Parathyroid adenoma (tissue), 2 donors: ENCODE results near the gene NOM1.
"Not testable (repeated sequence)": the region's sequence is repeated elsewhere in the genome, so short reads cannot be mapped to it uniquely, and the experiment has no call there.

ENCODE experiments used
- H2AFZ ChIP-seq: fragments of 300-600 bp; sonication (generic); one replicate; pipeline ENCODE4 v1.7.0; 2017; ENCODE audit warnings: antibody characterized with exemption, mild to moderate bottlenecking
- H3K27ac ChIP-seq: fragments of 300-600 bp; sonication (generic); one replicate; pipeline ENCODE4 v1.7.0; 2017
- H3K27me3 ChIP-seq: fragments of 300-600 bp; sonication (generic); one replicate; pipeline ENCODE4 v1.7.0; 2017; ENCODE audit warnings: low read length; ENCODE audit not compliant: control insufficient read depth, insufficient read depth
- H3K36me3 ChIP-seq: fragments of 300-600 bp; sonication (generic); one replicate; pipeline ENCODE4 v1.7.0; 2017; ENCODE audit warnings: low read length; ENCODE audit not compliant: control insufficient read depth, insufficient read depth
- H3K4me1 ChIP-seq: fragments of 300-600 bp; sonication (generic); one replicate; pipeline ENCODE4 v1.7.0; 2017; ENCODE audit warnings: control low read depth
- H3K4me2 ChIP-seq: fragments of 300-600 bp; sonication (generic); one replicate; pipeline ENCODE4 v1.7.0; 2017; ENCODE audit warnings: low read length
- H3K4me3 ChIP-seq: fragments of 300-600 bp; sonication (generic); one replicate; pipeline ENCODE4 v1.7.0; 2017; ENCODE audit warnings: low read depth, low read length
- H3K79me2 ChIP-seq: fragments of 300-600 bp; sonication (generic); one replicate; pipeline ENCODE4 v1.7.0; 2017; ENCODE audit warnings: control low read depth
- H3K9ac ChIP-seq: fragments of 300-600 bp; sonication (generic); one replicate; pipeline ENCODE4 v1.7.0; 2017; ENCODE audit warnings: mild to moderate bottlenecking
- H3K9me3 ChIP-seq: fragments of 300-600 bp; sonication (generic); one replicate; pipeline ENCODE4 v1.7.0; 2017; ENCODE audit warnings: low read length; ENCODE audit not compliant: control insufficient read depth
- TF ChIP-seq, protein P1 (sequence below): fragments of 300-600 bp; sonication (generic); IDR thresholded peaks from one replicate; pipeline ENCODE4 v1.7.0; 2017; ENCODE audit warnings: antibody characterized with exemption, mild to moderate bottlenecking
- donor health status: primary hyperparathyroidism.

Gene NOM1

DNA sequence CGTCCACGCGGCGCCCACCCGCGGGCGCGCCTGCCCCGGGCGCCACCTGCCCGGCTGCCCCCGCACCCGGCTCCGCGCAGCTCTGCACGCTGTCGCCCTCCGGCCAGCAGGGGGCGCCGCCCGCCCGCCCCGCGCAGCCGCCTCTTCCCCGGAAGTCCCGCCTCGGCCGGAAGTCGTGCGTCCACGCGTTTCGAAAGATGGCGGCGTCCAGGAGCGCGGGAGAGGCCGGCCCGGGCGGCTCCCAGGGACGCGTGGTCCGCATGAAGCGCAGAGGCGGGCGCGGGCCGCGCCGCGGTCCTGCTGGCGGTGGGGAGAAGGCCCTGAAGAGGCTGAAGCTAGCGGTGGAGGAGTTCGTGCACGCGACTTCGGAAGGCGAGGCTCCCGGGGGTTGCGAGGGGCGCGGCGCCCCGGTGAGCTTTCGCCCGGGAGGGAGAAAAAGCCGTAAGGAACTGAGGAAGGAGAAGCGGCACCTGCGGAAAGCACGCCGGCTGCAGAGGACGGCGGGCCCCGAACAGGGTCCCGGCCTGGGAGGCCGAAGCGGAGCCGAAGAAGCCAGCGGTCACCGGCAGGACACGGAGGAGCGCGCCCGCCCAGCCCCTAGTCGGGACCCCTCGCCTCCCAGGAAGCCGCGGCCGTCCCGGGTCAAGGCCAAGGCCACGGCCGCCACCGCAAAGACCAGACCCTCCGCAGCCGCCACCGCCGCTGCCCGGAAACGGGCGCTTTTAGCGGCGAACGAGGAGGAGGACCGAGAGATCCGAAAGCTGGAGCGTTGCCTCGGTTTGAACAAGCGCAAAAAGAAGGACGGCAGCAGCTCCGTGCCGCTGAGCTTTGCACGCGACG lies at the start of gene NOM1:
TSS of gene NOM1 (plus strand) at position 172 of the 840 bp plus-strand sequence. CDS start at position 198, 26 bp downstream.
- peak within 1 kb of the TSS; percentile 34 for H3K27ac ChIP-seq
- TF ChIP-seq, protein P1, sequence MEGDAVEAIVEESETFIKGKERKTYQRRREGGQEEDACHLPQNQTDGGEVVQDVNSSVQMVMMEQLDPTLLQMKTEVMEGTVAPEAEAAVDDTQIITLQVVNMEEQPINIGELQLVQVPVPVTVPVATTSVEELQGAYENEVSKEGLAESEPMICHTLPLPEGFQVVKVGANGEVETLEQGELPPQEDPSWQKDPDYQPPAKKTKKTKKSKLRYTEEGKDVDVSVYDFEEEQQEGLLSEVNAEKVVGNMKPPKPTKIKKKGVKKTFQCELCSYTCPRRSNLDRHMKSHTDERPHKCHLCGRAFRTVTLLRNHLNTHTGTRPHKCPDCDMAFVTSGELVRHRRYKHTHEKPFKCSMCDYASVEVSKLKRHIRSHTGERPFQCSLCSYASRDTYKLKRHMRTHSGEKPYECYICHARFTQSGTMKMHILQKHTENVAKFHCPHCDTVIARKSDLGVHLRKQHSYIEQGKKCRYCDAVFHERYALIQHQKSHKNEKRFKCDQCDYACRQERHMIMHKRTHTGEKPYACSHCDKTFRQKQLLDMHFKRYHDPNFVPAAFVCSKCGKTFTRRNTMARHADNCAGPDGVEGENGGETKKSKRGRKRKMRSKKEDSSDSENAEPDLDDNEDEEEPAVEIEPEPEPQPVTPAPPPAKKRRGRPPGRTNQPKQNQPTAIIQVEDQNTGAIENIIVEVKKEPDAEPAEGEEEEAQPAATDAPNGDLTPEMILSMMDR: peak; percentile 72
- H3K4me2 ChIP-seq: peak within 1 kb of the TSS; percentile 84
- peak within 1 kb of the TSS; percentile 89 for H3K4me3 ChIP-seq
- H3K79me2 ChIP-seq: peaks cover 22% of the 10 kb centered on the region
- no peaks in the 10 kb centered on the region for H3K9me3 ChIP-seq
- H3K27me3 ChIP-seq: no peaks in the 10 kb centered on the region
- peak within 1 kb of the TSS; percentile 98 for H2AFZ ChIP-seq
- no peaks in the 10 kb centered on the region for H3K36me3 ChIP-seq
- H3K9ac ChIP-seq: peak within 1 kb of the TSS; percentile 67
- H3K4me1 ChIP-seq: peaks cover 7% of the 10 kb centered on the region

DNA sequence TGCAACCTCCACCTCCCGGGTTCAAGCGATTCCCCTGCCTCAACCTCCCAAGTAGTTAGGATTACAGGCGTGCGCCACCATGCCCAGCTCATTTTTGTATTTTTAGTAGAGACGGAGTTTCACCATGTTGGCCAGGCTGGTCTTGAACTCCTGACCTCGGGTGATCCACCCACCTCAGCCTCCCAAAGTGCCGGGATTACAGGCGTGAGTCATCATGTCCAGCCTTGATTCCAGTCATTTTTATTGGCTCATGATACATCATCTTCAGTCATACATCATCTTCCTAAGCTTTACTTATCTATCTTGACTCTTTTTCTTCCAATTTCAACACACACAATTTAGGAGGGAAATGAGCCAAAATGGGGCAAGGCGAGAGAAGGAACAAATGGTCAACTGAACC lies 49.4 kb upstream of the NOM1 start:
- H3K27ac ChIP-seq, H3K36me3 ChIP-seq, H3K4me1 ChIP-seq, H3K27me3 ChIP-seq, H3K4me2 ChIP-seq, H3K4me3 ChIP-seq, H2AFZ ChIP-seq, H3K9ac ChIP-seq, H3K79me2 ChIP-seq, H3K9me3 ChIP-seq: not testable (repeated sequence)

GRCh38 chr7:156903232-156903909 lies 46.1 kb upstream of the NOM1 start:
- Histone ChIP-seq H3K9ac (no peak overlapping the region), H3K36me3 (no peaks in the 10 kb centered on the region), H3K4me3 (no peak overlapping the region), H3K9me3 (no peaks in the 10 kb centered on the region), H2AFZ (no peak overlapping the region), H3K79me2 (no peaks in the 10 kb centered on the region), H3K4me2 (no peak overlapping the region), H3K27me3 (no peaks in the 10 kb centered on the region), H3K4me1 (no peaks in the 10 kb centered on the region), H3K27ac (no peak overlapping the region)
- TF ChIP-seq, protein P1: no peak

DNA sequence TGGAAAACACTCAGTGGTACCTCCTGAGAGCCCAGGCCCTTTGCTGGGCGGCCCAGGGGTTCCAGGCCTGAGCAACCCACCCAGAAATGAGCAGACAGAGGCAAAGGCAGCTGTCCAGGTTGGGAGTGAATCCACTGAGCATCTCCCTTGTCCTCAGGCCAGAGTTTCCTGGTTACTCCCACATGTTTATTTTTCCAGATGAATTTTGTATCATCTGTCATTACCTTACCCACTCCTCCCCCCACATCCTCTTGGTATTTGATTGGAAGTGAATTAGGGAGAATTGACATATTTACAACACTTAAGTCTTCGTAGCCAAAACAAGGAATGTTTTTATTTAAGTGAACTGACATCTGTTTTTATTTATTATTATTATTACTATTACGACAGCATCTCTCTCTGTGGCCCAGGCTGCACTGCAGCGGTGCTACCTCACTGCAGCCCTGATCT lies 43.3 kb upstream of the NOM1 start:
- Histone ChIP-seq H3K9ac (no peak overlapping the region), H3K36me3 (no peaks in the 10 kb centered on the region), H3K27me3 (no peaks in the 10 kb centered on the region), H3K27ac (no peak overlapping the region), H3K4me2 (no peak overlapping the region), H3K9me3 (no peaks in the 10 kb centered on the region), H3K4me1 (peaks cover 5% of the 10 kb centered on the region), H3K4me3 (no peak overlapping the region), H2AFZ (no peak overlapping the region), H3K79me2 (no peaks in the 10 kb centered on the region)
- TF ChIP-seq, protein P1: no peak

DNA sequence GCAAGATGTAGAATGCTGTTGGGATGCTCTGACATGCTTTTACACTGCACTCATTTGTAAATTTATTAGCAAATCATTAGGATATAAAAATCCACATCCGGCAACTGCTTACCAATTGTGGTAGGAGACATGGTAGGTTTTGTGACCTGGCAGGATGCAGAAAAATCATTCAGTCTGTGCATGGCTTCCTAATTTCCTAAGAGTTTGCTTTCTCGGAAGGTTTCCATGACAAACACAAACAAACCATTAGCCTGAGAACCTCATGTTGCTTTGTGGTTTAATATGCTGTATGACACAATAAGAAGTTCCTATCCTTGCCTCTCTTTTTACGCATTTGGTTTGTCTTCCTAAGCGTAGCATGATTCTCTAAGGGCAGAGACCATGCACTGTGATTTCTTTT lies 41.9 kb upstream of the NOM1 start:
- no peak overlapping the region for H2AFZ ChIP-seq

DNA sequence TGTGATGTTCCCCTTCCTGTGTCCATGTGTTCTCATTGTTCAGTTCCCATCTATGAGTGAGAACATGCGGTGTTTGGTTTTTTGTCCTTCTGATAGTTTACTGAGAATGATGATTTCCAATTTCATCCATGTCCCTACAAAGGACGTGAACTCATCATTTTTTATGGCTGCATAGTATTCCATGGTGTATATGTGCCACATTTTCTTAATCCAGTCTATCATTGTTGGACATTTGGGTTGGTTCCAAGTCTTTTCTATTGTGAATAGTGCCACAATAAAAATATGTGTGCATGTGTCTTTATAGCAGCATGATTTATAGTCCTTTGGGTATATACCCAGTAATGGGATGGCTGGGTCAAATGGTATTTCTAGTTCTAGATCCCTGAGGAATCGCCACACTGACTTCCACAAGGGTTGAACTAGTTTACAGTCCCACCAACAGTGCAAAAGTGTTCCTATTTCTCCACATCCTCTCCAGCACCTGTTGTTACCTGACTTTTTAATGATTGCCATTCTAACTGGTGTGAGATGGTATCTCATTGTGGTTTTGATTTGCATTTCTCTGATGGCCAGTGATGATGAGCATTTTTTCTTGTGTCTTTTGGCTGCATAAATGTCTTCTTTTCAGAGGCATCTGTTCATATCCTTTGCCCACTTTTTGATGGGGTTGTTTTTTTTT lies 39.8 kb upstream of the NOM1 start:
- not testable (repeated sequence) for H3K79me2 ChIP-seq, H3K36me3 ChIP-seq, H3K4me2 ChIP-seq, H2AFZ ChIP-seq, H3K4me3 ChIP-seq, H3K9me3 ChIP-seq, H3K9ac ChIP-seq, H3K27me3 ChIP-seq, H3K4me1 ChIP-seq, H3K27ac ChIP-seq

More for the DNA sequence above, 41.9 kb upstream of the NOM1 start:
- Histone ChIP-seq H3K4me3 (no peak overlapping the region), H3K9me3 (no peaks in the 10 kb centered on the region), H3K27me3 (no peaks in the 10 kb centered on the region), H3K4me1 (peaks cover 5% of the 10 kb centered on the region), H3K9ac (no peak overlapping the region), H3K36me3 (no peaks in the 10 kb centered on the region), H3K79me2 (no peaks in the 10 kb centered on the region), H3K27ac (no peak overlapping the region), H3K4me2 (no peak overlapping the region)
- TF ChIP-seq, protein P1: no peak
